Activated naive CD8-positive, alpha-beta T cell (primary cell): Measurements from ENCODE around the gene CNTROB.
"Not testable (repeated sequence)": the region's sequence is repeated elsewhere in the genome, so short reads cannot be mapped to it uniquely, and the experiment has no call there.

Experiments used
- H3K27ac Mint-ChIP-seq: one replicate; pipeline ENCODE4 v1.8.0; 2021; ENCODE audit warnings: mixed read lengths
- H3K27me3 Mint-ChIP-seq: one replicate; pipeline ENCODE4 v1.8.0; 2021; ENCODE audit warnings: mixed read lengths
- H3K36me3 Mint-ChIP-seq: one replicate; pipeline ENCODE4 v1.8.0; 2021; ENCODE audit warnings: mixed read lengths
- H3K4me1 Mint-ChIP-seq: one replicate; pipeline ENCODE4 v1.8.0; 2021; ENCODE audit warnings: low read depth, mixed read lengths
- H3K4me3 Mint-ChIP-seq: one replicate; pipeline ENCODE4 v1.8.0; 2021; ENCODE audit warnings: mild to moderate bottlenecking, mixed read lengths
- H3K9me3 Mint-ChIP-seq: one replicate; pipeline ENCODE4 v1.8.0; 2021; ENCODE audit warnings: low read depth, mixed read lengths

The CNTROB gene

GRCh38 chr17:7946441-7946840 is 14.4 kb downstream of the CNTROB start:
- no peak overlapping the region for H3K27ac Mint-ChIP-seq
- H3K36me3 Mint-ChIP-seq, result peaks cover 17% of the 10 kb centered on the region
- no peaks in the 10 kb centered on the region for H3K27me3 Mint-ChIP-seq
- peaks cover 7% of the 10 kb centered on the region for H3K4me1 Mint-ChIP-seq
- H3K9me3 Mint-ChIP-seq, result no peaks in the 10 kb centered on the region
- no peak overlapping the region for H3K4me3 Mint-ChIP-seq

GRCh38 chr17:7947651-7948050 is 15.6 kb downstream of the CNTROB start:
- peak overlapping the region; percentile 38 for H3K27ac Mint-ChIP-seq
- H3K36me3 Mint-ChIP-seq, result peaks cover 17% of the 10 kb centered on the region
- no peak overlapping the region for H3K4me3 Mint-ChIP-seq
- H3K9me3 Mint-ChIP-seq, result no peaks in the 10 kb centered on the region
- H3K4me1 Mint-ChIP-seq, result peaks cover 13% of the 10 kb centered on the region
- H3K27me3 Mint-ChIP-seq, result no peaks in the 10 kb centered on the region

DNA sequence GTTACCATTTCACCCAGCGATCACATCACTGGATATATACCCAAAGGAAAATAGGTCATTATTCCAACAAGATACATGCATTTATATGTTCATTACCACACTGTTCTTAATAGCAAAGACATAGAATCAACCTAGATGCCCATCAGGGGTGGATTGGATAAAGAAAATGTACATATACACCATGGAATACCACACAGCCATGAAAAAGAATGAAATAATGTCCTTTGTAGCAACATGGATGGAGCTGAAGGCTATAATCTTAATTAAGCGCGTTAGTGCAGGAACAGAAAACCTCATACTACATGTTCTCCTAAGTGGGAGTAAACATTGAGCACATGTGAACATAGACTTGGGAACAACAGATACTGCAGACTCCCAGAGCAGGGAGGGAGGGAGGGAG is 18.6 kb downstream of the CNTROB start:
- H3K4me1 Mint-ChIP-seq, result peaks cover 13% of the 10 kb centered on the region
- no peak overlapping the region for H3K4me3 Mint-ChIP-seq
- H3K36me3 Mint-ChIP-seq, result peaks cover 14% of the 10 kb centered on the region
- peak overlapping the region; percentile 34 for H3K27ac Mint-ChIP-seq
- no peaks in the 10 kb centered on the region for H3K9me3 Mint-ChIP-seq
- H3K27me3 Mint-ChIP-seq, result no peaks in the 10 kb centered on the region

GRCh38 chr17:7951143-7951792 is 19.3 kb downstream of the CNTROB start:
- H3K27me3 Mint-ChIP-seq, result no peaks in the 10 kb centered on the region
- peaks cover 13% of the 10 kb centered on the region for H3K4me1 Mint-ChIP-seq
- H3K27ac Mint-ChIP-seq, result peak overlapping the region; percentile 85
- H3K9me3 Mint-ChIP-seq, result no peaks in the 10 kb centered on the region
- H3K36me3 Mint-ChIP-seq, result peaks cover 13% of the 10 kb centered on the region
- peak overlapping the region; percentile 36 for H3K4me3 Mint-ChIP-seq

DNA sequence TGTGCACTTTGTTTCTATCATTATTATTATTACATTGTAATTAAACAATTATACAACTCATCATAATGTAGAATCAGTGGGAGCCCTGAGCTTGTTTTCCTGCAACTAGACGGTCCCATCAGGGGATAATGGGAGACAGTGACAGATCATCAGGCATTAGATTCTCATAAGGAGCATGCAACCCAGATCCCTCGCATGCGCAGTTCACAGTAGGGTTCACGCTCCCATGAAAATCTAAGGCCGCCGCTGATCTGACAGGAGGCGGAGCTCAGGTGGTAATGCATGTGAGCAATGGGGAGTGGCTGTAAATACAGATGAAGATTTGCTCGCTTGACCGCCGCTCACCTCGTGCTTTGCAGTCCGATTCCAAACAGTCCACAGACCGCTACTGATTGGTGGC is 21.3 kb downstream of the CNTROB start:
- H3K9me3 Mint-ChIP-seq, H3K4me3 Mint-ChIP-seq: not testable (repeated sequence)
- H3K4me1 Mint-ChIP-seq, result peaks cover 13% of the 10 kb centered on the region

DNA sequence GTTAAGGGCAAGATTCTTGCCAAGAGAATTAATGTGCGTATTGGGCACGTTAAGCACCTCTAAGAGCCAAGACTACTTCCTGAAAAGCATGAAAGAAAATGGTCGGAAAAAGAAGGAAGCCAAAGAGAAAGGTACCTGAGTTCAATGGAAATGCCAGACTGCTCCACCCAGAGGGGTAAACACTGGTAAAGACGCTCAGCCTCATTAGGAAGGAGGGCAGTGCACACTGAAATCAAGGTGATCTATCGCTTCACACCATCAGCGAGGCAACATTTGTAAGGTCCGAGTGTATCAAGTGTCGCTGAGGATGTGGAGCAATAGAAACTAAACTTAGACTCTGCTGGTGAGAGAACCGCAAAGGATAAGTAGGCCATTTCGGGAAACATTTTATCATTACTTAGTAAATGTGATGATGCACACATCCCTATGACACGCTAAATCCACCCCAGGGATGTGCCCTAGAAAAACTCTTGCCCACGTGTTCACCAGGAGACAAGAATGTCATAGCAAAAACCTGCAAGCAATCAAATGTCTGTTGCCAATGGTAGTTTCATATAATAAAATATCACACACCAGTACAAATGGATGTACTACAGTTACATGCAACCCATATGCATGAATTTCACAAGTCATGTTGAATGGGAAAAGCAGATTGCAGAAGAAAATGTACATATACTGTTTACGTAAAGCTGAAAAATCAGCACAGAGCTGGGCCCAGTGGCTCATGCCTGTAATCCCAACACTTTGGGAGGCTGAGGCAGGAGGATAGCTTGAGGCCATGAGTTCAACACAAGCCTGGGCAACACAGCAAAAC is 23.6 kb downstream of the CNTROB start:
- Mint-ChIP-seq H3K27ac (no peak overlapping the region), H3K9me3 (no peaks in the 10 kb centered on the region), H3K27me3 (peaks cover under 1% of the 10 kb centered on the region), H3K36me3 (peaks cover 2% of the 10 kb centered on the region), H3K4me1 (peaks cover 9% of the 10 kb centered on the region), H3K4me3 (no peak overlapping the region)

More for the DNA sequence above, 21.3 kb downstream of the CNTROB start:
- not testable (repeated sequence) for H3K27me3 Mint-ChIP-seq, H3K27ac Mint-ChIP-seq
- peaks cover 10% of the 10 kb centered on the region for H3K36me3 Mint-ChIP-seq

GRCh38 chr17:7956228-7956965 is 24.4 kb downstream of the CNTROB start:
- Mint-ChIP-seq H3K27me3 (peaks cover 3% of the 10 kb centered on the region), H3K9me3 (no peaks in the 10 kb centered on the region), H3K36me3 (peaks cover under 1% of the 10 kb centered on the region), H3K4me1 (peaks cover 6% of the 10 kb centered on the region), H3K27ac (no peak overlapping the region), H3K4me3 (no peak overlapping the region)

GRCh38 chr17:7959503-7960253 is 27.7 kb downstream of the CNTROB start:
- H3K9me3 Mint-ChIP-seq, result no peaks in the 10 kb centered on the region
- no peak overlapping the region for H3K4me3 Mint-ChIP-seq
- no peaks in the 10 kb centered on the region for H3K4me1 Mint-ChIP-seq
- H3K27ac Mint-ChIP-seq, result no peak overlapping the region
- no peaks in the 10 kb centered on the region for H3K36me3 Mint-ChIP-seq
- H3K27me3 Mint-ChIP-seq, result peaks cover 3% of the 10 kb centered on the region

DNA sequence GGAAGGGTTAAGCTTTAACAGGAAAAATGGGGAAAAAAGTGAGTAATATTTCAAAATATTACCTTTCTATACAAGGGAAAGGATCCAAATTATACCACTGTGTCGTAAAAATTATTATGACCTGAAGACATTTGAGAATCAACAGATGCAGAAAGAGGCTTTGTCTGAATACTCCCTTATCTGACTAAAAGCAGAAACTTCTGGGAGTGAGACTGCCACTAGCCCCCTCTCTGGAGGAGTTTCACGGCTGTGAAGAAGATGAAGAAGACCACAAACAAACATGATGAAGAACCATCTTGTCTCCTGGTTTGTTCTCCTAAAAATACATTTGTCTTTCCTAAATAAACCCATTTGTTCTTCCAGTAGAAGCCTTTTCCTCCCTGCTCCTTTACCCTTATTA is 29.4 kb downstream of the CNTROB start:
- H3K27me3 Mint-ChIP-seq, result peaks cover 3% of the 10 kb centered on the region
- no peak overlapping the region for H3K4me3 Mint-ChIP-seq
- no peak overlapping the region for H3K27ac Mint-ChIP-seq
- H3K36me3 Mint-ChIP-seq, result no peaks in the 10 kb centered on the region
- H3K4me1 Mint-ChIP-seq, result no peaks in the 10 kb centered on the region
- H3K9me3 Mint-ChIP-seq, result no peaks in the 10 kb centered on the region

- H3K9me3 Mint-ChIP-seq, result no peaks in the 10 kb centered on the region
- no peak overlapping the region for H3K4me3 Mint-ChIP-seq
- H3K36me3 Mint-ChIP-seq, result no peaks in the 10 kb centered on the region
- no peaks in the 10 kb centered on the region for H3K4me1 Mint-ChIP-seq
- no peak overlapping the region for H3K27ac Mint-ChIP-seq
- H3K27me3 Mint-ChIP-seq, result no peaks in the 10 kb centered on the region
Observed at GRCh38 chr17:7967751-7968150, 35.7 kb downstream of the CNTROB start.

- Mint-ChIP-seq H3K4me1 (no peaks in the 10 kb centered on the region), H3K4me3 (no peak overlapping the region), H3K9me3 (peaks cover 2% of the 10 kb centered on the region), H3K27me3 (no peaks in the 10 kb centered on the region), H3K36me3 (peaks cover 3% of the 10 kb centered on the region), H3K27ac (no peak overlapping the region)
Observed at GRCh38 chr17:7969433-7969832, 37.4 kb downstream of the CNTROB start.

DNA sequence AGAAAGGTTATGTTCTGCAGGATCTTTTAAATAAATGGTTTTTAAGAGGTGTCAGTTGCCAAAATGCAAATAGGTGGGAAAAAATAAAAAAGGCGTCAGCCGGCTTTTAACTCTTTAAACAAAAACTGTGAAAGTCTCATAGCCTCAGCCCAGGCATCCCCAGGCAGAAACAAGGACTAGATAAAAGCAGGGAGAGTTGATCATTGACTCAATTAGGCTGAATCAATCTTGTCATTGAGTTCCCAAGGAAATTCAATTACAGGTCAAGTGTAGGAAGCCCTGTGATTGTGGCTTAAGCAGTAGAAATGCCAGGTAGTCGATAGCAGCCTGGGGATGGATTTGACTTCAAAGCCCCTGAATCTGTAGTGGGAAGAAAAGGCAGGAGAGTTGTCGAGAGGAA is 39.6 kb downstream of the CNTROB start:
- H3K4me3 Mint-ChIP-seq, result no peak overlapping the region
- H3K4me1 Mint-ChIP-seq, result no peaks in the 10 kb centered on the region
- peaks cover 13% of the 10 kb centered on the region for H3K36me3 Mint-ChIP-seq
- H3K9me3 Mint-ChIP-seq, result peaks cover 13% of the 10 kb centered on the region
- no peak overlapping the region for H3K27ac Mint-ChIP-seq
- no peaks in the 10 kb centered on the region for H3K27me3 Mint-ChIP-seq

GRCh38 chr17:7972131-7972785 is 40.3 kb downstream of the CNTROB start:
- Mint-ChIP-seq H3K36me3 (peaks cover 13% of the 10 kb centered on the region), H3K9me3 (peaks cover 13% of the 10 kb centered on the region), H3K4me3 (no peak overlapping the region), H3K4me1 (no peaks in the 10 kb centered on the region), H3K27ac (no peak overlapping the region), H3K27me3 (no peaks in the 10 kb centered on the region)

- Mint-ChIP-seq H3K4me3 (no peak overlapping the region), H3K36me3 (peaks cover 13% of the 10 kb centered on the region), H3K27me3 (no peaks in the 10 kb centered on the region), H3K9me3 (peaks cover 13% of the 10 kb centered on the region), H3K27ac (no peak overlapping the region), H3K4me1 (no peaks in the 10 kb centered on the region)
Observed at GRCh38 chr17:7974638-7975131, 42.7 kb downstream of the CNTROB start.
